ENCODE data around the gene NELL2.
A peak's percentile ranks its signal among the peaks of the same experiment; 100 is the strongest.

Gene NELL2

DNA sequence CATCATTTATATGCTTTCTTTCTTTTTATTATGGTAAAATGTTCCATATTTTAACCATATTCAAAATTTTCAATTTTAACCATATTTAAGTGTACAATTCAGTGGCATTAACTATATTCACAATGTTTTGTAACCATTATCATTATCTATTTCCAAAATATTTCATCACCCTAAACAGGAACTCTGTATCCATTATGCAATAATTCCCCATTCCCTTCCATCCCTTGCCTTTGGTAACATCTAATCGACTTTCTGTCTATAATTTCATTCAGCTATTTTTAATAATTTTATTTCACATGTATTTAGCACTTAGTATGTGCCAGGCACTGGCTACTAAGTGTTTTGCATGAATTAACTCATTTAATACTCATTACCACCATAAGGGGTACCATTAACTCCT lies 287.5 kb downstream of the NELL2 start:
- DNase-seq: no peak

GRCh38 chr12:44584625-44585024 lies 291.5 kb downstream of the NELL2 start:
- DNase-seq: no peak

- DNase-seq: no peak
These were observed 293.6 kb downstream of the NELL2 start for GRCh38 chr12:44582521-44582920.

DNA sequence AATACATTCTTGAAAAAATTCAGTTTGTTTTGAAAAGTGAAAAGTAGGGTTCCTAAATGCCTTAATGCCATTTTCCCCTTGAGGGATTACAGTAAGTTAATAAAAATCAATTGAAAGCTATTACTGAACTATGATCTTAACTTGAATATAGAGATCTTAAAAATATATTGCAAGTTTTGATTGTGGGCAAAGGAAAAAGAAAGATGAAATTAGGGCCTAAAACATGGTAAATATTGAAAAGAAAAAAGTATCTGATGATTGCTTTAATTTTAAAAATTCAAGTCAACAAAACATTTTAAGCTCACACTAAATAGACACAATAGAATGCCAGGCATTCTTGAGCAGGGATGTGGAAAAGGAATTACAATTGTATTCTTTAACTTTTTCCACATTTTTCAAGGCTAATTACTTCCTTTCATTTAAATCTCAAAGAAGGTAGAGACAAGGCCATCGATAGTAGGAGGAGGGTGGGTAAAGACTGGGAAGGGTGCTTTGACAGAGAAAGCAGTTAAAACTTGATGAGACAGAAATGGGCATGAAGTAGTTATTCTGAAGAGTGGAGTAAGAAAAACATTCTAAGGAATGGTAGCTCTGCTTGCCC lies 294.4 kb downstream of the NELL2 start:
- no peak for DNase-seq

DNA sequence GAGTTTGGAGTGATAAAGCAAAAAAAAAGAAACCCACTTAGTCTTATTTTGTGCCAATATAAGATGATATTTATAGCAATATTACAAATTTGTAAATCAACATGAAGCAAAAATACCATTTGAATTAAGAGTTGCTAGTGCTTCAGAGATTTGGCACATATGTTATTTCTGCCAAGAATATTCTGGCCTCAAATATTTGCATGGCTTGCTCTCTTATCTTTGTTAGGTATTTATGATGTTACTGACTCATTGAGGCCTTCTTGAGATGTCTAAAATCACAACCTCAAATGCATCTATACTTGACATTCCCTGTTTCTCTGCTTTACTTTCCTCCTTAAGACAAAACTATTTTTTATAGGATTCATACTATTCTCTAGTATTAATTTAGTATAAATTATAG lies 301.5 kb downstream of the NELL2 start:
- DNase-seq: no peak

GRCh38 chr12:44573723-44574122 lies 302.4 kb downstream of the NELL2 start:
- DNase-seq: no peak

GRCh38 chr12:44571006-44571550 lies 305.0 kb downstream of the NELL2 start:
- no peak for DNase-seq

GRCh38 chr12:44570036-44570583 lies 306.0 kb downstream of the NELL2 start:
- no peak for DNase-seq

DNA sequence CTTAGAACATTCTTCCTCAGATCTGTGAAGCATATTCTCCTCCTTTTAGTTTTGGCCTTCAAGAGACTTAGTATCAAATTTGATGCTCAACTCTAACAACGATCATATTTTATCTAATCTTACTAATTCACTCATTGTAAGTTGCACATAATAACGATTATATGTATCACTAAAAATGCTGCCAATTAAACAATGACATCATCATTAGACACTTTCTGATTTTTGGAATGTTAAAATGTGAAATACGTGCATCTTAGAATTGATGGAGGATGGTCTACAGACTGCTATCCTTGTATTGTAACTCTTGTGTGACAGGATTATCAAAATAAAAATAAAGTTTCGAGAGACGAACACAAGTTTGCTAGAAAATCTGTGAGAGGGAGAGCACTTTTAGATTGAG lies 311.0 kb downstream of the NELL2 start:
- DNase-seq: no peak

- DNase-seq: no peak
These were observed 312.6 kb downstream of the NELL2 start for GRCh38 chr12:44563486-44563885.

DNA sequence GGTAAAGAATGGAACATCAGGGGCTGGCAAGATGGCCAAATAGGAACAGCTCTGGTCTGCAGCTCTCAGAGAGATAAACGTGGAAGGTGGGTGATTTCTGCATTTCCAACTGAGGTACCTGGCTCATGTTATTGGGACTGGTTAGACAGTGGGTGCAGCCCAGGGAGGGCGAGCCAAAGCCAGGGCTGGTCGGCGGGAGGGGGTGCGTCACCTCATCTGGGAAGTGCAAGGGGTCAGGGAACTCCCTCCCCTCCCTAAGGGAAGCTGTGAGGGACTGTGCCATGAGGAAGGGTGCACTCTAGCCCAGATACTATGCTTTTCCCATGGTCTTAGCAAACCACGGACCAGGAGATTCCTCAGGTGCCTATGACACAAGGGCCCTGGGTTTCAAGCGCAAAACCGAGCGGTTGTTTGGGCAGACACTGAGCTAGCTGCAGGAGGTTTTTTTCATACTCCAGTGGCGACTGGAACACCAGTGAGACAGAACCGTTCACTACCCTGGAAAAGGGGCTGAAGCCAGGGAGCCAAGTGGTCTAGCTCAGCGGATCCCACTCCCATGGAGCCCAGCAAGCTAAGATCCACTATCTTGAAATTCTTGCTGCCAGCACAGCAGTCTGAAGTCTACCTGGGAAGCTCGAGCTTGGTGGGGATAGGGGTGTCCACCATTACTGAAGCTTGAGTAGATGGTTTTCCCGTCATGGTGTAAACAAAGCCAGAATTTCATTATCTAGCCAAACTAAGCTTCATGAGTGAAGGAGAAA lies 317.6 kb downstream of the NELL2 start:
- no peak for DNase-seq

DNA sequence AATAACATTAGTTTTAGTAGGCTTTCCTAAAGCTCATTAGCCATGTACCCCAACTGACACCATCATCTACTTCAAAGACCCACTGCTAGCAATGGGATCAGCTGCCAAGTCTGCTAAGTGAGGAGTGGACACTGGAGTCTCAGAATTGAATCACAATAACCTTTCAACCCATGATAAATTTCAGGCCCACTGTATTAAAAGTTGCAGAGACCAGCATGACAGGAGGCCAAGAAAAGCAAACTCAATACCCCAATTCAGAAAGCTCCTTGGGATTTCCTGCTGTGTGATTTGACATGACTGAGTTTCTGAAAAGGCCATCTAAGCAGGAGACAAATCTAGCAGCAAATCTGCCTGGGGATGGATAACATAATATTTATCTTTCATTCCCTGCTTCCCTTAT lies 320.7 kb downstream of the NELL2 start:
- no peak for DNase-seq

DNA sequence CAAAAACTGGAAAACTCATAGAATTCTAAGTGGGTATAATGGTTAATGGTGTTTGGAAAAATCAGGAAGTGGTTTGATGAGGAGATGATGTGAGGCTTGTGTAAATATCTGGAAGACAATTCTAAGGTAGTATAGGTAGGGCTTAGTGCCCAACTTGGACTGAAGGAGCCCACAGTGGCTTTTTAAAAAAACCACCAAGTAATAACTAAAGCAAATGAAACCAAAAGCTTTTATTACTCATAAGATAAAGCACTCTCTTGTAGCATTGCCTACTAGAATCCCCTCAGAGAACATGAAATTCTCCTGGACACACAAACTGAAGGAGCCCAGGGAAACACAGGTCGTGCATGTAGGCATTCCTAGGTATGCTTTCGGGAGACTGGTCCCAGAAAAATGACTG lies 324.5 kb downstream of the NELL2 start:
- DNase-seq: no peak

DNA sequence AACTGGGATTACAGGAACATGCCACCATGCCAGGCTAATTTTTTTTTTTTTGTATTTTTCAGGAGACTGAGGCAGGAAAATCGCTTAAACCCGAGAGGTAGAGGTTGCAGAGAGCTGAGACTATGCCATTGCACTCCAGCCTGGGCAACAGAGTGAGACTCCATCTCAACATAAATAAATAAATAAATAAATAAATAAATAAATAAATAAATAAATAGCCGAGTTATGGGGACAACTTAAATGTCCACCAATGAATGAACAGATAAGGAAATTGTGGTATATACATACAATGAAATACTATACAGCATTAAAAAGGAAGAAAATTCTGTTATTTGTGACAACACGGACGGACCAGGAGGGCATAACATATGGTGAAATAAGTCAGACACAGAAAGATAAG lies 325.7 kb downstream of the NELL2 start:
- DNase-seq: no peak

GRCh38 chr12:44546060-44546459 lies 330.1 kb downstream of the NELL2 start:
- DNase-seq: no peak

DNA sequence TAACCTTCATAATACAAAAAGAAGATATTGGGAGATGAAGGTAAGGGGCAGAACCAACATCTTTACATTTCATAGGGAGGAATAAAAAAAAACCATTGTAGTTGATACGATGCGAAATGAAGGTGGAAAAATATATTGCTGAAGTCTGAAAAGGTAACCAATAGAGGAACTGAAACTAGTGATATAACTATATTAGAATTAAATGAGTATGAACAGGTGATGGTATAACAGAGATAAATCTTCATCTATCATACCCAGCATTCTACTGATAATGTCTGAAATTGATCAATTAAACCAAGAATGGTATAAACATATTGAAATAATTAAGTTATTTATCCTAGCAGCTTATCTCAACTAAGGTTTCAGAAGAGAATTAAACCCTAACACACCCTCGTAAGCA lies 332.1 kb downstream of the NELL2 start:
- no peak for DNase-seq

- no peak for DNase-seq
These were observed 333.4 kb downstream of the NELL2 start for GRCh38 chr12:44542716-44543115.

DNA sequence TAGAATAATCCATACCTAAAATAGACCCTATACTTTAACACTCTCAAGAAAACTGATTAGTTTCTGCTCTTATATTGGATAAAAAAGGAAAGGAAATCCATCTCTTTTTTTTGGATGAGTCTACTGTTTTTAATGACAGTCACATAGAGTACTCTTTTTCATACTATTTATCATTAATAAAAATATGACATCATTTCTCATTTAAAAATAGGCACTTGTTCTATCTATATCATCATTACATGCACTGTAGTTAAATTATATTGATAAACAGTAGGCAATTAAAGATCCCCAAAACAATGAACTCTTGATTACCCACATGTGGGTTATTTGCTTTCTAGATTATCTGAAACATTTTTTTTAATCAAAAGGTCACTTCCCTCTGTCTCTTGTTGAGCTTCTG lies 338.8 kb downstream of the NELL2 start:
- DNase-seq: no peak

- DNase-seq: peak; percentile 65
These were observed 343.2 kb downstream of the NELL2 start for GRCh38 chr12:44532940-44533339.

DNA sequence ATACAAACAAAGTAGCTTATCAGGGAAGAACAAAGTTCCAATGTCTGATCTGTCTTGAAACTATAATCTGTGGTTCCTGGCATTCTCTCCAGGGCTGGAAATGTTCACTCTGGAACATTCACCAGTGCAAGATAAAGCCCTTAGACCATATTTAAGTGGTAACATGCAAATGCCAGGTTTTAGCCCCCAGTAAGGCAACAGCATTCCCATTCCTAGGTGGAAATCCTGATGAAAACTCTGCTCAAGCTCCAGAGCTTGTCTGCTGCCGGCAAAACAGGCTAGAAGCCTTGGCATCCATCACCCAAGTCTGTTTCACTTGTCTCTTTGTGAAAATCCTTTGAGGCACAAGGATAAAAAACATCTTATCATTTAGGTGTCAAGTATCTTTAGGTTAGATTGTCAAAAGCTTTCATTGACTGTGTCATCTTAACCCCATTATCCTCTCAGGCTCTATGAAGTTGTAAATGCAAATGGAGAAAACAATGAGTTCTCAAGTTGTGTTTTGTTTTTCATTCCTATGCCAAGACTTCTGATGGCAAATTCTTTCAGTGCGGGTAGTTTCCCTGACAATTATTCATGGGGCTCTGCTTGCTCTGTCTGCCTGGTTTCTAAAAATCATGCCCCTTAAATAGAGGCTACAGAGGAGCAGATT lies 344.7 kb downstream of the NELL2 start:
- no peak for DNase-seq

DNA sequence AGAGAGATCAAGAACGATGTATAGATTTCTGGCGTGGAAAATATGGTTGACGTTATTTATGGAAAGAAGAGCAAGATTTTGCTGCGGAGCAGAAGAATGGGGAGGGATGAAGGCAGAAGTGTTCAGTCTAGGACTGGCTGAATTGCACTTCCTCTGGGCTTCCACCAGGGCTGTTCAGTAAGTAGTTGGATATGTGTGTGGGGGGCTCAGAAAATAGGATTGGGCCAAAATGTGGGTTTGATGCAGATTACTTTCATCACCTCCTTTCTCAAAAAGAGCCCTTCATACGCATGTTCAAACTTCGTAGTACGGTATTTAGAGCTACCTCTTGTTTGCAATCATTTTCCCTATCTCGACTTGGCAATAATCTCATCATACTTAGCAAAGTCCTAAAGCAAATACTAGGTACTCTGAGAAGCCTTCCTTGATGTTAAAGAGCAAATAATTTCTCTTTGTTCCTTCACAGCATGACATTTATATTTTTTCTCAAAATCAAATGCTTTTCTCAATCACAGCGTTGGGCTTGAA lies 349.4 kb downstream of the NELL2 start:
- no peak for DNase-seq

DNA sequence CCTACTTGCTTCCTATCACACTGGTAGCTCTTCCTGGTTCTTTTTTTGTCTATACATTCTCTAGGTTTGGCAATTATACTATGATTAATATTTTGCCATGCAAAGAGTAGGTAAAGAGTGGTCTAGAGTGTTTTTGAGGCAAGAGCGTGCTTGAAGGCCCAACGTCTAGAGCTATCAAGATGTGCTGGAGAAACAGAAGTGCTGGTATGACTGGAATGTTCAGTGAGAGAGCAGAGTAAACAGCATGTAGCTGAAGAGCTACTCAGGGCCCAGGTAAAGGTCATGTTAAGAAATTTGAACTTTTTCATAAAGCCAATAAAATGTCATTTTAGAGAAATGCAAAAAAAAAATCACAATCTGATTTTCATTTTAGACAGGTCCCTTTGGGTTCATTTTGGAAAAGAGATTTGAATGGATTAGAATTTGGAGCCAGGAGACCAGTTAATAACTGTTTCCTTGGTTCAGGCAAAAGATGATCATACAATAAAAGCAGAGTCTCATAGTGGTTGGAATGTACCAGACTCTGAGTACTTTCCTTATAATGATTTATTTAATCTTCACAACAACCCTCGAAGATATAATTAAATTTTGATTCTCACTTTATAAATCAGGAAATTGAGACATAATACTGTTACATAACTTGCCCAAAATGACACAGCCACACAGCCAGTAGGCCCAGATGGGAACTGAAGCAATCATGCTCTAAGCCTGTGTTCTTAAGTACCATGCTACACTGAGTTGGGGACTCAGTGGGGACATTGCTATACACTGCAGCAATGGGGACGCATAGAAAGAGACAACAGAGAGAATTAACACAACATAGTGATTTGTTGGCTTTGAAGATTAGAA lies 350.1 kb downstream of the NELL2 start:
- no peak for DNase-seq

DNA sequence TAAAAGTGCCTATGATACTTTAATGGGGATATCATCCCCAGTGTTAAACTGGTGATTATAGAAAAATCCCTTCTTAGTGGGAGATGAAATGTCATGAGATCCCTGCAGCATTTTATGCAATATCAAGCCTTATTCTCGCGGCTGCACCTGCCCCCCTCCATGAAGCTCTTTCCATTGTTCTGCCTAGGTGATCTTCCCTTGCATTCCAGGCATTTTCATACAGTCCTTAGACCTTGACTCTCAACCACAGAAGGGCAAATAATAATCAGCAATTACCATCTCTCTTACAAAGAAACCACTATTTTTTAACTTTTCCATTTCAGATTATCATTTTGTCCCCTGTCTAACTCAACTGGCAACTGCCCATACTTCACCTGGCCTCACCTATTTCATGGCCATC lies 352.3 kb downstream of the NELL2 start:
- DNase-seq: no peak
